GM21723 (cell line): Measurements from ENCODE around the gene SYNDIG1.

ENCODE experiments used
- ATAC-seq: cut with Tn5 transposase; IDR thresholded peaks from one replicate; pipeline ENCODE4 v1.9.1; 2021; ENCODE audit warnings: mild to moderate bottlenecking, moderate library complexity; ENCODE audit not compliant: unreplicated experiment

Gene SYNDIG1

DNA sequence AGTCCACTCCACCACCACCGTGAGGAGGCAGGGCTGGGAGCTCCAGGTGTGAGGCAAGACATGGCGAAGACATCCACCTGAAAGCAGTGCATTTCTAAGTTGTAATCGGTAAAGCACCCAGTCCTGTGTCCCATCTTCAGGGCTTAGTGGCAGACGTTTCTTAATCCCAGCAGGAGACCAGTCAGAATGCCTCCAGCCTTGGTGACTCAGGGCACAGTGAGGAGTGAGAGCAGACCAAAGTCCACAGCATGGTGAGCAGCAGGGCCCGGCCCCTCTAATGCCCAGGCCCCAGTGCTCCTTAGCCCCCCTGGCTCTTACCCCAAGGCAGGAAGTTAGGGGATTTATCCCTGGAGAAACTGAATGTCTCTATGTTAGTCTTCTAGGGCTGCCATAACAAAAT, 183.9 kb downstream of the SYNDIG1 start:
- no peak for ATAC-seq

DNA sequence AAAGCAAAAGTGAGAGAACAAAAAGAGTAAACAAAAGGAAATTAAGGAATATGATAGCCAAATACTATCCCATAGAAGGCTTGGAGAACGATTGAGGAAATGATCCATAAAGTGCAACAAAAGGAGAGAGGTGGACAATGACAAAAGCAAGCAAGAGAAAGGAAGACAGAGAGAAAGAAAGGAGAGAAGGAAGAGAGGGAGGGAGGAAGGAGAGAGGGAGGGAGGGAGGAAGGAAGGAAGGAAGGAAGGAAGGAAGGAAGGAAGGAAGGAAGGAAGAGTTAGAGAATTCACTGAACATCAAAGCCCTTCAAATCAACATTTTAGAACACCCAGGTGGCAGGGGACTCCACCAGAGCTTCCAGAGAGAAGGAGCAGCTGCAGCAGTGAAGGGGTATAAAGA, 185.0 kb downstream of the SYNDIG1 start:
- no peak for ATAC-seq

DNA sequence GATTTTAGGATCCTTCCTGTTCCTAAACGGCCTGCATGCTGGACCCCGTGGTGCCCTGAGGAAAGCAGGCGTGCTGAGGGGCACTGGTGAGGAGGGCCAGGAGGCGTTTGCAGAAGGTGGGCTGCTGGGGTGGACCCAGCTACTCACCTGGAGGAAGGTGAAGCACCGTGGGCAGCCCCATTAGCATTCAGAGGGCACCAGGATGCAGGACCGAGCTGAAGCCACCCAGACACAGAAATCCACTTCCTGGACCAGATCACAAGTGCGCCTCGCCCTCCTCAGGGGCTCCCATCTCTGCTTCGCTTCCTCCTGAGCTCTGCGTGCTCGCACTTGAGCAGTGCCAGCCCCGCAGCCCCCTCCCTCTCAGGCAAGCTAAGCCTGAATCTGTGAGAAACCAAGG, 187.0 kb downstream of the SYNDIG1 start:
- ATAC-seq: no peak

DNA sequence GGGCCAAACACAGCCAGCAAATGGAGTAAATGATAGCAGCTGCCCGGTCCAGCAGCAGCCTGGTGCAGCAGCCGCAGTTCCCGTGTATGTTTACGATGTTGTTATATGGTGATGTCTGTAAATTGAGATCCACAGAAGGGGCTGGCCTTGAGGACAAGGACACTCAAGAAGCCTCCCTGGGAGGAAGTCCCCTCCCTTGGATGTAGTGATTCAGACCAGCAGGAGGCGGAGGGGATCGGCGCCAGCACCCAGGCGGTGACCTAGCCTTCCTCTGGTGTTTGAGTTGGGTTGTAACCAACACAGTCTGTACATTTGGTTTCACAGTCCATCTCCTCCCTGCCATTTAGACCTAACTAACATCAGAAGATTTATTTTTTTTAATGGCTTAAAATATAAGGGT, 187.8 kb downstream of the SYNDIG1 start:
- no peak for ATAC-seq

DNA sequence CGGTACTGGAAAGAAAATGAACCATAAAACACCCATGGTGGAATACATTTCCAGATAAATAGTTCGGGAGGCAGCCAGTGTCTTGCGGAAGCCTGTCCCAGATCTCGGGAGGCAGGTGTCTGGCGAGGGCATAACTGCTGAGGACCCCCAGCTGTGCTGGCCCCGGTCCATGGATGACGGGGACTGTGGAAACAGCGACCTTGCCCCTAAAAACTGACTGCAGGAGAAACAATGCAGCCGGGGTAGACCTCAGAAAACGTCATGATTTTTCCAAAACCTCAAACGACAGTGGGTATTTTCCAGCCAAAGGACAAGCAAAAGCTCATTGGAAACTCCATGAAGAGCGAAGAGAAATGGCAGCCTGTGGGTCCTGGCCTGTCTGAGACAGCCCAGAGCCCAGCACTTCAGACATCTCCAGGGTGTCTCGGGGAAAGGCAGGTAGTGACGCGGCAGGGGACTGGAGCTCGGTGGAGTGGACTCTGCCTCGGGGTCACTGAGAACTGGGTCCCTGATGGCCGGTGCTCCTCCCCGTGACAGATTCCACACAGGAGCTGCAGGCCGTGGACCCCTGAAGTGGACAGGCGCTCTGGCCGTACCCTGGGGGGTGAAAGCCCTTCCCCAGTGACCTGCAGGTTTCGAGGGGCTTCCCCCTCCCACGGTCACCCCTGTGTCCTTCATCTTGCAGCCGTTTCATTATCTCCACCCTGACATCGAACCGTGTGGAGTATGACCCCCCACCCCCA, 188.6 kb downstream of the SYNDIG1 start:
- ATAC-seq: no peak

DNA sequence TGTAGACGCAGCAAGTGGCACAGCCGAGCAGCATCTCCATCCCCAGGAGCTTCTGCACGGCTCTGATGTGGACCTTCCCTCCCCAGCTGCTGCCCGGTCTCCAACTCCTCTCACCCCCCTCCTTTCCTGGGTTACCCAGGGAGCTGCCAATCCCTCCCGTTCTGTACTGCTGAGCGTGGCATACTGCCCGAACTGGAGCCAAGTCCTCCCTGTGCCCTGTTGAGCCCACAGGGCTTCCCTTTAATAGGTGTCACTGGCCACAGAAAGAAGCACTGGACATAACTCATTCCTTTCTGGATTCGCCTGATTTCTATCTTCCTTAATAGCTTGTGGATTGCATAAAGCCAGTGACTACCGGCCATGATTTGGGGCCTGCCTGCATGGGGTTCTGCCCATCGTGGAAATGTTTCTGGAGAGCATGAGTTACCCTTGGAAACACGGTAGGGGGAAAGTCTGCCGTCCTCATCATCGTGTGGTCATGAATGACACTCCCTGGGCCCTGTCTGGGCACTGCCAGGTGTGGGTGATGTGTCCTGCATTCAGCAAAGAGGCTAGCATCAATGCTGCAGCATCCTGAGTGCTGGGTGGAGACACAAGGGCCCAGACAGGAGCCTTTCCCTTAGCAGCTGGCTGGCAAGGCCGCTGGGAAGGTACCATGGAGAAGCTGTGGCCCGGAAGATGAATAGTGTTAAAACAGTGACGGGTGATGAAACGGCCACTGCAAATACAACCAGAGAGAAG, 189.7 kb downstream of the SYNDIG1 start:
- ATAC-seq: no peak

DNA sequence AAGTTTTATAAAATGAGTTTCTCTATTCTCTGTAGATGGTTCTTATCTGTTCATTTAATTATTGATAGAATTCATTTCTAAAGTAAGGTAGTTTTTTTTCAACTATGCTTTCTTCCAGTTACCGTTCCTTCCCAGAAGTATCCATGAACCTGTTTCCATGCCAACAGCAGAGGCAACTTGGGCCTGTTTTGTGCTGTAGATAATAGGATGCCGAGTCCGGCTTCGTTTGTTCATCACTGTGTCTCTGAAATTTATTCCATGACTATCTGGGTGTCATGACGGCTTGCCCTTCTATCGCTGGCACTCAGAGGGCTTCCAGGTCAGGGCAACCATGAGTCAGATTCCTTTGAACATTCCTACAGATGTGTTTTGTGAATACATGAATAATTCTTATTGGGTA, 190.4 kb downstream of the SYNDIG1 start:
- ATAC-seq: no peak

DNA sequence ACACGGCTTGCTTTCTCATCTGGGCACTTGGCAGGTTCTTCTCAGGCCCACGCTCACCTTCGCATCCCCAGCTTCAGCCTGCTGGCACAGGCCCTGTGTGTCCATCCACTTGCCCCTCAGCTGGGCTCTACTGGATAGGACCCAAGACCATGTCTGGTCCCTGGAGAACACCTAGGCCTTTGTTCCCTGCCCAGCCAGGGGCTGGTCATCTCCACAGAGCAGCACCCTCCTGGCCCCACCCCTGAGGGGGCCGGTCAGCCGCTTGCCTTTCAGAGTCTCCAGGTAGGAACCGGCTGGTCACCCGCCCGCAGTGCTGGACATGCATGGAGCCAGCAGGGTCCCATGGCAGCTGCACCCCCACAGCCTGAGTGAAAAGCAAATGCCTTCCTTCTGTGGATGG, 191.2 kb downstream of the SYNDIG1 start:
- no peak for ATAC-seq

DNA sequence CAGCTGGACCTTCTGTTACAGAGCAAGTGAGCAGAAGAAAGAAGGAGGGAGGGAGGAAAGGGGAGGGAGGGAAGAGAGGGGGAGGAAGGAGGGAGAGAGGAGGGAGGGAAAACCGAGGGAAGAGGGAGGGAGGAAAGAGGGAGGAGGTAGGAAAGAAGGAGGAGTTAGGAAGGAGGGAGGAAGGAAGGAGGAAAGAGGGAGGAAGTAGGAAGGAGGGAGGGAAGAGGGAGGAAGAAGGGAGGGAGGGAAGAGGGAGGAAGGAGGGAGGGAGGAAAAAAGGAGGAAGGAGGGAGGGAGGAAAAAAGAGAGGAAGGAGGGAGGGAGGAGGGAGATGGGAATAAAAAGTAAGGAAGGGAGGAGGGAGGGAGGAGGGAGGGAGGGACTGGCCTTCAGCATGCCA, 191.8 kb downstream of the SYNDIG1 start:
- ATAC-seq: no peak

DNA sequence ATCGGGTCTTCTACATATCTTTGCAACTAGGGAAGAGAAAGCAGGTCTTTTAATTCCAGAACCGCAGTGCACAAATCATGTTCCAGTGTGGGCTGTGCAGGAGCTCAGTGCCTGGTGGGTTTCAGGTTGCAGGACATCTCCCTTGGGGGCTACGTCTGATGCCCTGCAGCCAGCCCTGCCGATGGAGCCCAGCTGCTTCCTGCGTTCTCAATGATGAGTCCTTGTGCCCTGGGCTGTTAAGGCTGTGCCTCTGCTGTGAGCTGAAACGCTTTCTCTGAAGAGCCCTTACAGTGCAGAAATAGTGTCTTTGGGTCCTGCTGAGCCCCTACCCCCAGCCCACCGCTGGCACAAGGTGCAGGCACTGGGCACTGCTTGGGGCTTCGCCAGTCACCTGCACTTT, 192.9 kb downstream of the SYNDIG1 start:
- ATAC-seq: no peak

DNA sequence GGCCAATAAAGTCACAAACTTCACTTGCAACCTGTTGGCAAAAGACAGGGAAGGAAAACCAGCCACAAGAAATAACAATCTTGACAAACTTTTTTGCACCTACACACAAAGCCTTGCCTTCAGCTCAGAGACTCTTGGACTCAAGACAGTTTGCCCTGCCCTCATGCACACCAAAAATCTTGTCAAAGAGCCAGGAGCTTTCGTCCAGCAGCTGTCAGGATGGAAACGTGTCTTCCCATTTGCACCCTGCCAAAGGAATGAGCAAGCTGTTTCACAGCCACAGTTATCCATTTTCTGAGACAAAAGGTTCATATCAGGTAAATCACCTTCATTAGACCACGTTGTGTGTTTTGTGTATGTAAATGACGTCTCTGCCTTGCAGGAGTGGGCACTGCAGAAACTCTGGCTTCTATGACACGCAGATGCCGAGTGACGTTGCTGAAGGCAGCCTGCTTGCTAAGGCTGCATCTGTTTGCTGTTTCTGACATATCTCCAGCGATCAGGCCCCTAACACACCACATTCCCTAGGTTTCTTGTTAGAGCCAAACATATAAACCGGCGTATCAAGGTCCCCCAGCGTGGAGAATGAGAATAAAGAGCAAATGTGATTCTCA, 193.4 kb downstream of the SYNDIG1 start:
- no peak for ATAC-seq

DNA sequence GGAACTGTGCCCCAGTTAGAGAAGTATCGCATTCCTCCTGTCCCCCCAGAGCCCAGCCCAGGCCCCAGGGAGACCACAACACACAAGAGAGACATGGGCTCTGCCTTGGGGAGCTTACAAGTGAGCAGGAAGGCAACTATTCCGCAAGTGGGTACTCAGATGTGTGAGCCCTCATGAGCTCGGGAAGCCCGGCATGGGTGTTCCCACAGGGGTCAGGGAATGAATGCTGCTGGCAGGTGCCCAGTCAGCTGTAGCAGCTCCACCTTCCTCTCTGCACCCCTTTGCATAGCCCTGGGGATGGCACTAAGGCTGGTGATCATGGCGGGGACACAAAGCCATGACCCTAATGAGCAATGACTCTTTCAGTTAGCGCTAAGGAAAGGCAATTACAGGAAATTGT, 194.1 kb downstream of the SYNDIG1 start:
- ATAC-seq: no peak

DNA sequence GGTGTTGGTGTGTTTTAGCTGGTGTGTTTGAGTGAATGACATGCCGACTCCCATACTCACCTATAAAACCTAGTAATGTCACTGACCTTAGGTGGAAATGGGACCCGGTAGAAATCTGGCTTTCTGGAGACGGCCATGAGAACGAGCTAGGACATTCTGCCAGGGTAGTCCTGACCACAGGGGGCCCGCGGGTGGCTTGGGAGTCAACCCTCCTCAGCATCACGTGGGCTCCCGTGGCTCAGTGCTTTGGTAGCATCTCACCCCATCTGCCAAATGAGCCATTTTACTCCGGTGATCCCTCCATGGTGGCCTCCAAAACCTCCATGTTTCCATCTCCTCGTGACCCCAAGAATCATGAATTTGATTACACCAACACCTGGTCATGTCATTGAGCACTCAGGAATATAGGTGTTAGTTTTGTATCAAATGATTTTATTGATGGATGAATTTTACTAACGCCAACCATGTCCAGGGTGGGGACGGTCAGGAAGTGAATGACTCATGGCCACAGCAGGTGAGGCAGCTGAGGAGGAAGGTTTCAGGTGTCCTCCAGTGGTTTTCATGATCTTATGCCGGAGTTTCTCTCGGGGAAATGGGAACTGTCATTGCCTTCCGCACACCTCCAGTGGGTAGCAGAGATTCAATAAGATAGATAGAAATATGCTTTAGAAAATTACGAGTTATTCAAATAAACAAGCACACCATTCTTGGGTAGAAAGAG, 195.0 kb downstream of the SYNDIG1 start:
- ATAC-seq: no peak

DNA sequence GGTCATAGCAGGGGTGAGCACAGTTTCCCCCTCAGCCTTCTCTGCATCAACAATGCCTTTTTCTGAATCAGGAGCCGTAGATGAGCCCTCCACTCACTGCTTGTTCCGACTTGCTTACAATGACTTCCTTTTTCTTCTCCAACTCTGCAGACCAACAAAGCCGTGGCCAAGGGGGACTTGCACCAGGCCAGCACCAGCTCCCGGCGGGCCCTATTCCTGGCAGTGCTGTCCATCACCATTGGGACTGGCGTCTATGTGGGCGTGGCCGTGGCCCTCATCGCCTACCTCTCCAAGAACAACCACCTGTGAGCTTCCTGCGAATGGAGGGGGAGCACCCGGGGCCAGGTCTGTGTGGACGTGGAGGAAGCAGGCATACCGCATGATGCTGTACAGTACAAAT, 195.8 kb downstream of the SYNDIG1 start:
- no peak for ATAC-seq

DNA sequence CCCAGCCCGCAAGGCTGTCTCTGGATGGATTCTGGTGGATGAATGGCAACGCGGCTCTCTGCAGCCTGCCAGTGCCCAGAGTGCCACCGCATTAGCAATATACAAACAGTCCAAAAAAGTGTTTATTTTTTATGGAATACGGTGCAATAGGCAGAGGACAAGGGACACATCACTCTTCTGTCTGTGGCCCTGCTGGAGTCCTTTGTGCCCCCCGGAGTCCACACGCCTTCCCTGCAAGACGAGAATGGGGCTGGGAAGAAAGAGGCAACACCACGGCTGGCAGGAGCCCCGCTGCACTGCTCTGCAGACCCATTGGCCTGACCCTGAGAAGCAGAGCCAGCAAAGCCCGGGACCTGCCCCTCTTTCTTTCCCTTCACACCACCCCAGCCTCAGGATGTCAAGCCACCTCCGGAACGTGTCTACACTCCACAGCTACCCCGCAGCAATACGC, 196.3 kb downstream of the SYNDIG1 start:
- ATAC-seq: no peak

DNA sequence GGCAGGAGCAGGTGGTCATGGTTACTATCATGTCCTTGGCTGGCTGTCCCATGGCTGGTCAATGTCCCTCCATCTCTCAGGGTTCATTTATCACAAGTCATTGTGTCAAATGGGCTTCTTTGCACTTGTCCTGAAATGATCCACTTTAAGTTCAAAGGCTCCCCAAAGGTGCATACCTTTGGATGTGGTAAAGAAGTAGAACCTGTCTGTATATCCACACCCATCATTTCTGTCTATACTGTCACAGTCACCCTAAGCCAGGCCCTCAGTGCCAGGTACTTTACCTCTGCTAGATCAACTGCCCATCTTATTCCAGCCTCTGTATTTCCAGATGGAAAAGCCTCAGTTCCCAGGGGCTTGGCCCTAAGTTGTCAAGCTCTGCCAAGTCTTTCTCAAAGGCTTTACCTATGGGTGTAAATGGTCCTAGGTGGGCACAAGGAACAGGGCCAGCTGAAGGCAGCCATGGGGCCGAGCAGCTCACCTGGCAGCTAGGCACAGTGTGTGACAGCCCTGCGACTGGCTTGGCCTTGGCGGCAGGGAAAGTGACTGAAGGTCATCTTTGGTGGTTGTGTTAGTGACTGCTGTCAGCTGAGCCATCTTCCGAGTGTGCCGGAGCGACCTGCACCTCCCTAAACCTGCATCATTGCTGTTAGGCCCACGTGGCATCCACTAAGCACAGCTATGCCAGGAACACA, 198.4 kb downstream of the SYNDIG1 start:
- ATAC-seq: no peak

DNA sequence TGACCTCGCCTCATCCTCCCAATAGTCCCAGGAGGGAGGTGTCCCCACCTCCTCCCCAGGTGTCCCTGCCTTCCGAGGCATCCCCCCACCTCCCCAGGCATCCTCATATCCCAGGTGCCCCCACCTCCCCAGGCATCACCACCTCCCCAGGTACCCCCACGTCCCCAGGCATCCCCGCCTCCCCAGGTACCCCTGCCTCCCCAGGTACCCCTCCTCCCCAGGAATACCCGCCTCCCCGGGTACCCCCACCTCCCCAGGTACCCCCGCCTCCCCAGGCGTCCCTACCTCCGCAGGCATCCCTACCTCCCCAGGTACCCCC, 198.9 kb downstream of the SYNDIG1 start:
- no peak for ATAC-seq

DNA sequence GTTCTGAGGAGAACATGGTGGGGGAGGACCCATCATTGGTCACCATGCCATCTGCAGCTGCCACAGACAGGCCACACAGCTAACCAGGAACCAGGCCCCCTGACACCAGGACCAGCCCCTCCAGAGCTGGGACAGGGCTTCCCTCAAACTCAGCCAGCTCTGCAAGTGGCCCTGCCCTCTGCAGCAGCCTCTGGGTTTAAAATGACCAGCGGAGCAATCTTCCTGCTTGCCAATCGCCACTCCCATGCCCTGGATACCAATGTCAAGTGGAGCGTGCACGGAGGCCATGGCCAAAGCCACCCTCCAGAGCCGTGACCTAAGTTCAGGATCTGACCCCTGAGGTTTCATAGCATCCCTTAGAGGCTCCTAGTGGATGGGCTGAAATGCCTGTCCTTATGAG, 199.4 kb downstream of the SYNDIG1 start:
- no peak for ATAC-seq

DNA sequence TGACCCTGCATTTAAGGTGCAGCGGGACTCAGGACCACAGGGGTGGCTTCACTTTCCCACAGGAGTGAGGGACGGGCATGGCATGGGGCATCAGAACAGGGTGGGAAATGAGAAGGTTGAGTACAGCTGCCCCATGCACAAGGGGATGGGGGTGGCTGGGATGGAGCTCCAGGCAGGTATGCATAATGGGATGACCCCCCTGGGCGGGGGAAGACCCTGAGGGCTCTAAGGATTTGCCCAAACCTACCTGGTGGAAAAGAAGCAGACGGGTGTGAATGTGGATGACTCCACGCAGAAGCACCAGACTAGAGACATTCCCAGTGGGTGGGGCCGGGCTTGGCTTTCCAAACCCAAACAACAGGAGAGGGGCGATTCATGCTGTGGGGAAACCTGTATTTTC, 200.3 kb downstream of the SYNDIG1 start:
- ATAC-seq: no peak

DNA sequence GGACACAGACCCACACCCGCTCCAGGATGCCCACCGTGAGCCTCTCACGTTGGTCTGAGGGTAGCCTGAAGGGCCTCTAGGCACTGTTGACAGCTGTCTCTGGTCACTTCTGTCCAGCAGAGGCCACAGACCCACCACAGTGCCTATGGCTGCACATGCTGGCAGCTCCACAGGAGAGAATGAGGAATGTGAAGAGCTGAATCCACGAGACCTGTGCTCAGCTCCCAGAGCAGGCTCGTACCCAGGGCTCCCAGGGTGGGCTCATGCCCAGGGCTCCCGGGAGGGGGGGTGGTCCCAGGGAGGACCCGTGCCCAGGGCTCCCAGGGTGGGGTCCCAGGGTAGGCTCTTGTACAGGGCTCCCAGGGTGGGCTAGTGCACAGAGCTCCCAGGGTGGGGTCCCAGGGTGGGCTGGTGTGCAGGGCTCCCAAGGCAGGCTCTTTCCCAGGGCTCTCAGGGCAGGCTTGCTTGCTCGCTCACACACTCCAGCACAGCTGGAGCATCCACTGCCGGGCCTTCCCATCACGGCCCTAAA, 201.0 kb downstream of the SYNDIG1 start:
- ATAC-seq: no peak

DNA sequence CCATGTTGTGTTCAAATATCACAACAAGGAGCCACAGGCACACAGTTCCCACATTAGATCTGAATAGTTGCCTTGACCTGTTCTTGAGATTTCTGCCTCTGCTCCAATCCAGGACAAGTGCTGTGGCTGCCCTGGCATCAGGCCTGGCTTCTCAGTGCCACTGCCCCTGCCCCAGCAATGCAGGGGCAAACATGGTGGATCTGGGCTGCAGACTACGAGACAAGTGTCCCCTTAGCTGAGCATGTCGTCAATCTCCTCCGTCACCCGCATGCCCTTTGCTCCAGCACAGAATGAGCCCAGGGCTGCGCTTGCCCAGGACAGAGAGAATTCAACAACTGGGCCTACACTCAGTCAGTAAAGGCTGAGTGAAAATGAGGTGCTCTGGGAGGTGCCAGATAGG, 201.6 kb downstream of the SYNDIG1 start:
- no peak for ATAC-seq
